ENCODE data around the gene RBMS1.

RBMS1 gene

DNA sequence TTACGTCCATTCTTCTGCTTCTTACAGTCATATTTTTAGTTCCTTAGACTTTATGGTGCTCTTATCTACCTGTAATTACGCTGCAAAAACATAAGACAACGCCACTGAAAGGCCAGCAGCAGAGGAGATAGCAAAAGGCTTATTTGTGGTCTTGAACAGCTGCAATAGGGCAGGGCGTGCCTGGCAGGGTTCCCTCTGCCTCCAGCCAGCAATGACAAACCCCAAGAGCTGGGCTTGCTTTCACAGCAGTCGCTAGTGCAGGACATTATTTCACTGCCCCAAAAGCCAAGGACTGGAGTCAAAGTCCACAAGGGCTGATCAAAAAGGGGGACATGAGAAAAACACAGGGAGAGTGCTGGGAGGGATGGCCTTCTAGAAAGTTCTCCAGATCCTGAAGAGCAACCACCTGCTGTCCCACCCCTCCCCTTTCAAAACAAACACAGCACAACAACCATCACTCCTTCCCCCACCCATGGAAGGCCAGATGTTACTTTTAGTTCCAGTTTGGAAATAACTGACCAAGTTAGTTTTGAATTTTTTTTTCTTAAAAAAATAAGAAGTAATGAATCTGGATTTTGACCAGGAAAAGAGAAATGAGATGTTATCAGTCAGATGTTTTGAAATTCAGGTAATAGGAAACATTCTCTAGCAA is 127.8 kb downstream of the RBMS1 start:
- DNase-seq, result peak in 1 of 58 donors; percentile 18

GRCh38 chr2:160364364-160364763 is 129.2 kb downstream of the RBMS1 start:
- DNase-seq, result no peak

DNA sequence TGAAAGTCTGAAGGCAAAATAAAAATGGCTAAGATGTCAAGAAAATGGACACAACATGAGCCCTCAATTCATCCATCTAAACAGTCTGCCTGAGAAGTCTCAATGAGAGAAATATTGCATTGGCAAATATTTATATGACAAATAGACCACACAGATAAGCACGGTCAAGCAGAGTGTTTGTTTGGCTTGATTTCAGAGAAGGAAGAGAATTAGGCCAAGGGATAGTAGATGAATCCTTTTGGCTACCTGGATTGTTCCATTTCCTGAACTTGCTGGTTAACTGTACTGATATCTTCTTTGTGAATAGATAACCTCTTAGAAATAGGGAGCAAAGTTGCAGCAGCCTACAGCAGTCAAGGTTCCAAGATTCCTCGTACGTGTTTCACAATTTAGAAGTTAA is 129.6 kb downstream of the RBMS1 start:
- no peak for DNase-seq

- no peak for DNase-seq
Observed at GRCh38 chr2:160363055-160363454, 130.6 kb downstream of the RBMS1 start.

DNA sequence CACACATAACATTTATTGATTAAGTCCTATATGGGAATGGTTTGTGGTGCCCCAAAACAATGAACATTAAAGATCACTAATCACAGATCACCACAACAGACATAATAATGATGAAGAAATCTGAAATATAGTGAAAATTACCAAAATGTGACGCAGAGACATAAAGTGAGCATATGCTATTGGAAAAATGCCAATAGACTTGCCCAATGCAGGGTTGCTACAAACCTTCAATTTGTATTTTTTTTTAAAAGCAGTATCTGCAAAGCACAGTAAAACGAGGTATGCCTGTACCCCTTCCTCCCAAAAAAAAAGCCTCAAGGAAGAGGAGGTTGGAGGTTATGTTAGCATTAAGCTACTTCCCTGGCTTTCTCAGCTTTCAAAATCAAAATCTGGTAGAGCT is 131.1 kb downstream of the RBMS1 start:
- no peak for DNase-seq

- no peak for DNase-seq
Observed at GRCh38 chr2:160362018-160362417, 131.6 kb downstream of the RBMS1 start.

GRCh38 chr2:160360089-160360757 is 133.4 kb downstream of the RBMS1 start:
- no peak for DNase-seq

DNA sequence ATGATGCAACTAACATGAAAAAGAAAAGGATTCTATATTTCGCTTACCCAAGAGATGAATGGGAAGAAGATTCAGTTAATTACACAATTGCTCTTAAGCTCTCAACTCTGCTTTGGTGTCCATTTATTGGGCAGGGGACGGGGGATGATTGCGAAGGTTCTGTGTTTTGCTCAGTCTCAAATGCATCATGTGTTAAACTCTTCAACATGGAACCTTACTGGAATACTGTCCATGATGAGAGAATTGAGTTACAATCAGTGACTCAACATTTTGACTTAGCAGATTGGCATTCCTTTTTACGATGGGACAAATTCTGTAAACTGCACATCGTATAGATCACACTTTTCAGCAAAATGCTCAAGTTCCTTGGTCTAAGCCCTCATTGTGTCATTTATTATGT is 135.6 kb downstream of the RBMS1 start:
- DNase-seq, result no peak

DNA sequence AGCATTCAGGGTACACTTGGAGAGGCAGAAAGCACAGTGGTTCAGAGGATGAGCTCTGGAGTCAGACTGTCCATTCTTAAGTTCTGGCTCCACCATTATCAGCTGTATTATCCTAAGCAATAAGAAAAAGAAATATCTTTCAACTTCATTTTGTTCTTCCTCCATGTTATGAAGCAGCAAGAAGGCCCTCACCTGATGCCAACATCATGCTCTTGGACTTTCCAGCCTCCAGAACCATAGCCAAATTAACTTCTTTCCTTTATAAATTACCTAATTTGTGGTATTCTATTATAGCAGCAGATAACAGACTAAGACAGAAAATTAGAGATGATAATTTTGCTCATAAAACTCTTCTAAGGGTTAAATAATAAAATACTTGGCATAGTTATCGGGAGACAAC is 137.1 kb downstream of the RBMS1 start:
- DNase-seq, result no peak

GRCh38 chr2:160355080-160355479 is 138.5 kb downstream of the RBMS1 start:
- no peak for DNase-seq

GRCh38 chr2:160354677-160355076 is 138.9 kb downstream of the RBMS1 start:
- DNase-seq, result no peak

DNA sequence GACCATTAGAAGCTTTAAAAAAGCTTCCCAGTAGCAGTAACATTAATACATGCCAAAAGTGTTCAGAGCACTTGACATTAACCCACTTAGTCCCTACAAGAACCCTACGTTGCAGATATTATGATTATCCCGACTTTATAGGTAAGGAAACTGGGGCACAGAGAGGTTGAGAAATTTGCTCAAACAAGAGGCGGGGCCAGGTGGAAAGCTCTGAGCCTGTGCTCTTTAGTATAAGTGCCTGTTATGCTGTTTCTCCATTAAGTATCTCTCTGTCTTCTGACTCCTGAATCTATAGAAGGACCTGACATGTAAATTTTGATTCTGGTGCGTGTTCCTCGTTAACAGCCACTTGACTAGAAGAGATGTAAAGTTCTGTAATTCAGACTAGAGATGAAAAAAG is 139.8 kb downstream of the RBMS1 start:
- no peak for DNase-seq

- no peak for DNase-seq
Observed at GRCh38 chr2:160353166-160353565, 140.4 kb downstream of the RBMS1 start.

- DNase-seq, result no peak
Observed at GRCh38 chr2:160352500-160352899, 141.1 kb downstream of the RBMS1 start.

GRCh38 chr2:160351956-160352355 is 141.7 kb downstream of the RBMS1 start:
- DNase-seq, result no peak

- no peak for DNase-seq
Observed at GRCh38 chr2:160349306-160349705, 144.3 kb downstream of the RBMS1 start.

DNA sequence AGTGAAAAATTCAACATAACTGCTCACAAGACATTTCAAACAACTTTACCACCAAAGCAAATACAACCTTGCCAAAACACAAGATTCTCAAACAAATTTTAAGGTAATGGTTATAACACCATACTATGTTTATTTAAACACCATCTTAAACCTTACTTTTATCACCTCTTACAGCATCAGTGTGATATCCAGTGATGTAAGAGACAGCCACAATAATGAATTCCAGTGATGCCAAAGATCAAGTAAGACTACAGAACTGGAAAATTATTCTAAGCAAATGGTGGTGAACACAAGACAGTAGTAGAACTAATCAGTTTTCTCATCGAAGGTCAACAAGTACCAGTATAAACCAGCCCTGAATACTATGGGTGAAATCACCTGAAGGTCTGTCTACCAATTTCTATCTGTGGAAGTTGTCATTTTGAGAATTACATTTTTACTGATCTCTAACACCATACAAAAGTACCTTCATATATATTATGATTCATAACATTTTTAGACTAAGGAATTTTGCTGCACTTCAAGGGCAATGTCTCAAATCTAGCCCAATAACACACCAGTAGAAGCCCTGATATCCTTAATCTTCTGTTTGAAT is 146.2 kb downstream of the RBMS1 start:
- DNase-seq, result no peak

DNA sequence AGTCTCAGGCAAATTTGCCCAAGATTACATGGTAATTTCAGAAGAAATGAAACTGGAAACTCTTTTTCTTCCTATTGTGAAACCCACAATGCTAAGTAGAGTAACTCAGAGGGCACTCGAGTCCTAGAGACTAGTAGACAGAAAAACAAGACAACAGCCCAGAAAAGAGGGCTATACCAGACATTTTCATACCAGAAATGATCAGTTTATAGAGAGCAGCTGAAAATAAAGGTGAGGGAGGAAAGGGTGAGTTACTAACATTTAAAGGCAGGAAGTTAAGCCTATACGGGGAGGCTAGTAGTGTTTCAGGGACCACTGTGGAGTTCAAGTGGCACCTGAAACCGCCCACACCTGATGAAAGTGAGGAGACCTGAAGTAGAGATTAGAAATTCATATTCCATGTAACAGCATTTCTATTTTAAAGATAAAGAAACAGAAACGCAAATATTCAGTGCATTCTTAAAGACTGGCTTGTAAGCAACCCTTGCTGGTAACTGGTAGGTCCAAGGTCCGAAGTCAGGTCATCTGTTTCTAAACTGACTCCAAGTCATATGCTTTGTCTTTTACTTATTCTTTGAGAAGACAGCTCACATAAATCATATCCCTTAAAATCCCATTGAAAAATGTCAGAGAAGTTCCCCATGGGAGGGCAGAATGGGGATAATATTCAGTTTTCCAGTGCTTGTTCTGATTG is 148.4 kb downstream of the RBMS1 start:
- DNase-seq, result no peak

GRCh38 chr2:160343404-160343803 is 150.2 kb downstream of the RBMS1 start:
- no peak for DNase-seq

GRCh38 chr2:160339726-160340125 is 153.9 kb downstream of the RBMS1 start:
- DNase-seq, result no peak

- no peak for DNase-seq
Observed at GRCh38 chr2:160338901-160339685, 154.5 kb downstream of the RBMS1 start.

GRCh38 chr2:160337728-160338127 is 155.9 kb downstream of the RBMS1 start:
- no peak for DNase-seq
